HepG2 (cell line): ENCODE data around the gene ADGRG6.

ENCODE experiments used
- MLLT10 ChIP-seq: sonication (generic); formaldehyde crosslinking; IDR thresholded peaks from 2 replicates; pipeline ENCODE4 v1.4.0; 2020; ENCODE audit warnings: missing genetic modification reagents
- NONO ChIP-seq, 2 experiments: fragments of 450-650 bp in 1 of 2; sonication (generic) in 1 of 2; formaldehyde crosslinking in 1 of 2; IDR thresholded peaks in 1 of 2; conservative IDR thresholded peaks in 1 of 2; 2 replicates each; pipeline versions ENCODE4 v1.6.1 to v1.8.0; 2017 to 2022; ENCODE audit warnings: mild to moderate bottlenecking in 1 of 2, missing genetic modification reagents in 1 of 2, moderate library complexity in 1 of 2
- TAF15 ChIP-seq: fragments of 200-400 bp; formaldehyde crosslinking; IDR thresholded peaks from one replicate; pipeline ENCODE4 v1.6.1; 2018; ENCODE audit warnings: mild to moderate bottlenecking, low read depth, low read length; ENCODE audit not compliant: poor library complexity, severe bottlenecking
- WIZ ChIP-seq: sonication (generic); formaldehyde crosslinking; IDR thresholded peaks from 2 replicates; pipeline ENCODE4 v1.5.1; 2020; ENCODE audit warnings: mild to moderate bottlenecking, missing genetic modification reagents
- ZNF747 ChIP-seq: sonication (generic); formaldehyde crosslinking; IDR thresholded peaks from 2 replicates; pipeline ENCODE4 v1.8.1; 2023; ENCODE audit warnings: missing genetic modification reagents, mild to moderate bottlenecking, borderline replicate concordance
- ZNF780A ChIP-seq: sonication (generic); formaldehyde crosslinking; IDR thresholded peaks from 2 replicates; pipeline ENCODE4 v1.8.0; 2022; ENCODE audit warnings: mild to moderate bottlenecking, missing genetic modification reagents, moderate library complexity

- no peak for TF ChIP-seq NONO (IDR thresholded peaks at IDR 0.05)
- no peak for TF ChIP-seq NONO (CRISPR knock-in tag; conservative IDR thresholded peaks at IDR 0.05)
- TF ChIP-seq MLLT10 (CRISPR knock-in tag): no peak
- TF ChIP-seq TAF15: no peak
- no peak for TF ChIP-seq ZNF747 (CRISPR knock-in tag)
- no peak for TF ChIP-seq WIZ
- no peak for TF ChIP-seq ZNF780A (CRISPR knock-in tag)
Measured at GRCh38 chr6:142444376-142444775, 142.6 kb downstream of the ADGRG6 start.
